SH-SY5Y (cell line): Measurements from ENCODE around the gene VEZT.

Experiments
- GATA2 ChIP-seq: IDR thresholded peaks from 2 replicates; pipeline ENCODE4 v1.6.1; 2011; ENCODE audit warnings: mild to moderate bottlenecking, low read depth, low read length
- GATA3 ChIP-seq: IDR thresholded peaks from 2 replicates; pipeline ENCODE4 v1.6.1; 2011; ENCODE audit warnings: low read depth, mild to moderate bottlenecking, low read length, moderate library complexity

DNA sequence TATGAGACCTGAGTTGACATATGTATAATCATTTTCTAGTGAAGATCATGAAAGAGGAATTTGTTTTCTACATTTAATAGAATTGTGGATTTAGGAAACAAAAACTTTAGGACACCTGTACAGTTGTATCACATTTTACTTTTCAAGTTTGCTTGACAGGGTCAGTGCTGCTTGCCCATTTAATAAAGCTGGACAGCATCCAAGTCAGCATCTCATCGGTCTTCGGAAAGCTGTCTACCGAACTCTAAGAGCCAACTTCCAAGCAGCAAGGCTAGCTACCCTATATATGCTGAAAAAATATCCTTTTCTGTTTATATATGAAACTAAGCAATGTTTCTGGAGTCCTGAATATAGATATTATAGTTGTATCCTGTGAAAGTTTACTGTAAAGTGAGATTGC, 52.3 kb downstream of the VEZT start:
- TF ChIP-seq GATA2 (no peak), GATA3 (no peak)
